Epithelial cell of proximal tubule (primary cell): ENCODE data around the gene LRRC8D. TPM values are rescaled to one million over a fixed set of nuclear protein-coding genes. Genes with fewer than 3 reads are reported as not detected.

Experiments
- DNase-seq: peaks from one replicate; pipeline ENCODE4 v3.0.0-alpha.2; 2011; ENCODE audit warnings: low read depth
- H3K4me3 ChIP-seq: 2 replicates; pipeline ENCODE4 v1.5.1; 2011; ENCODE audit warnings: low read depth, mild to moderate bottlenecking, low read length
- CTCF ChIP-seq: conservative IDR thresholded peaks from 2 replicates; pipeline ENCODE4 v1.5.1; 2012; ENCODE audit warnings: low read depth, mild to moderate bottlenecking, low read length
- total RNA-seq: library from RNA; depleted of rRNA; stranded (reverse); fragments of >200 nt; gene quantifications from 2 replicates; pipeline ENCODE4 v1.2.3, GENCODE V29; 2015

The LRRC8D gene
- total RNA-seq, 1 donor from 2014 or later = 33.8 TPM

DNA sequence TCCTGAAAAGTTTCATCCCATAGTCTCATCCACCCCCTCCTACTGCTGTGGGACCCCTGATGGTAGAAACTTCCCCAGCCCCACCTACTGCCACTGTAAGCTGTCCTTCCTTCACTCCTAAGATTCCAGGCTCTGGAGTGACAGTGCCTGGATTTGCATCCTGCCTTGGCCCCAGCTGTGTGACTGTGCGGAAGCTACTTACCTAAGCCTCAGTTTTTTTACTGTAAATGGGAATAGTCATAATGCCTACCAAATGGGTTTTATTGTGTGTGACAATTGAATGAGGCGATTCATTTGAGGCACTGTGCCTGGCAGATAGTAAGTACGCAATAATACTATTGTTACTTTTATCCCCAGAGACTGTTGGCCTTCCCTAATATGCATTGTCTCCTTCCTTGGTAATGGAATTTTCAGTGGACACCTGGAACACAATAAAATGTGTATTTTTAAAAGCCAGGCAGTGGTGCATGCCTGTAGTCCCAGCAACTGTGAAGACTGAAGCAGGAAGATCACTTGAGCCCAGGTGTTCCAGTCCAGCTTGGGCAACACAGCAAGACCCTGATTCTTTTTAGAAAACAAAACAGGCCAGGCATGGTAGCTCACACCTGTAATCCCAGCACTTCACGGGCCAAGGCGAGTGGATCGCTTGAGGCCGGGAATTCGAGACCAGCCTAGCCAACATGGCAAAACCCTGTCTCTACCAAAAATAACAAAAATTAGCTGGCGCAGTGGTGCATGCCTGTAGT lies 119.0 kb downstream of the LRRC8D start:
- no peak for TF ChIP-seq CTCF
- DNase-seq = no peak
- no peak overlapping the region for H3K4me3 ChIP-seq

- no peak overlapping the region for H3K4me3 ChIP-seq
- TF ChIP-seq CTCF = no peak
- no peak for DNase-seq
These were observed 120.4 kb downstream of the LRRC8D start for GRCh38 chr1:89941110-89941766.

- H3K4me3 ChIP-seq = no peak overlapping the region
- DNase-seq = no peak
- TF ChIP-seq CTCF = no peak
These were observed 121.2 kb downstream of the LRRC8D start for GRCh38 chr1:89942014-89942413.

GRCh38 chr1:89942825-89943658 lies 122.2 kb downstream of the LRRC8D start:
- DNase-seq = no peak
- no peak for TF ChIP-seq CTCF
- no peak overlapping the region for H3K4me3 ChIP-seq

DNA sequence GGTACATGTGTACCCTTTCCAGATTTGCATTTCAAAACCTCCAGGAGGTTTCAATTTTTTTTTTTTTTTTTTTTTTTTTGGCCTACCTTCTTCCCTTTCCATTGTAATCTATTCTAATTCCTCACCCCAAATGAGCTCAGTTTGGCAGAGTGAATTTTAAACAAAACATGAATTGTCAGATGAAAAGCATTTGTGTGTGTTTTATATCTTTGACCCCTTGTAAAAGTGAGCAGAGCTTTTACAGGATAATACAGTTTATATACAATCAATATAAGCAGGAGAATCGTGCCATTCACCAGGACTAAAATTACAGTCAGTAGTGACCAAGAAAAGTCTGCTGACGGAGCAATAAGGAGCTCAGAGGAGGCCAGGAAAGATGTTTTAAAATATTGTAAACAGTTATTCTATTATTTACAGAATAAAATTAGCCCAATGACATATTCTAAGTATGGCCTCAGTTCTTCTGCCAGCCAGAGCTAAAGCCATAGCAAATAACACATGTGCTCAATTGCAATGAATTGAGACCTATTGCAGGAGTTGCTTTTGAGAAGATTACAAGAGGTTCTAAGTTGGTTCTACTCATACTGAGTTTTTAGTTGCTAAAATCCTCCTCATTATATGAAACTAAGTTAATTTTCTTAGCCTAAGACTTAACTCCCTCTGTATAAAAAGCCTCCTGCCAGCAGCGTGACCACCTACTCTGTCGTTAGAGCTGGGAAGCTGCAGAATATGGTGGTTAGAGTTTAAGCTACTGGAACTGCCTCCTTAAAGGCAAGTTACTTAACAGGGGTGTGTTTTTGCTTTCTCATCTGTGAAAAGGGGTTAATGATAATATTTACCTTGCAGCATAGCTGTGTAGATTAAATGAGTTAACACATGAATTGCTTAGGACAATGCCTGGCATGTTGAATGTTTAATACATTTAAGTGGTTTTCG lies 123.3 kb downstream of the LRRC8D start:
- no peak overlapping the region for H3K4me3 ChIP-seq
- no peak for DNase-seq
- TF ChIP-seq CTCF = no peak

DNA sequence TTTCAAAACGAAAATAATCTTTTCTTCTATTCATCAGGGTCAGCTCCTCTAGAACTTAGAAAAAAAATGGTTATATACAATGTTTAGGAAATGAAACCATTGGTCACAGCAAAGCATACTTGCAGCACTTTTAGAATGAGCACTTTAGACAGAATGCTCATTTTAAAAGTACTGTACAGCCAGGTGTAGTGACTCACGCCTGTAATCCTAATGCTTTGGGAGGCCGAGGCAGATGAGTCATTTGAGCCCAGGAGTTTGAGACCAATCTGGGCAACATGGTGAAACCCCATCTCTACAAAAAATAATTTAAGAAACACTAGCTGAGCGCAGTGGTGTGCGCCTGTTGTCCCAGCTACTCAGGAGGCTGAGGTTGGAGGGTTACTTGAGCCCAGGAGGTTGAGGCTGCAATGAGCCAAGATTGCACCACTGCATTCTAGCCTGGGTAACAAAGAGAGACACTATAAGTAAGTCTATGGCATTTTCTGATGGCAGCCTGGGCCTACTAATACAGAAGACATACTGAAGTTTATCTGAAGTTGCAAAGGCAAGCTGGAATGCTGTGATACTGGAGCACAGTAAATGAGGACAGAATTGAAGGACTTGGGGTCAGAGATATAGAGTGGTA lies 125.1 kb downstream of the LRRC8D start:
- no peak for DNase-seq
- TF ChIP-seq CTCF = no peak
- H3K4me3 ChIP-seq = no peak overlapping the region
